Activated CD4-positive, alpha-beta T cell treated with anti-CD3 and anti-CD28 coated beads, Interleukin-2, amount 10 ng/mL, durations not matched to agents 24 days and 14 days (primary cell): ENCODE results near the gene ZDHHC3. TPM values are rescaled to one million over a fixed set of nuclear protein-coding genes. Genes with fewer than 3 reads are reported as not detected.

Experiments used
- DNase-seq: peaks from one replicate; pipeline ENCODE4 v3.0.0; 2022
- H3K27ac Mint-ChIP-seq: one replicate; pipeline ENCODE4 v1.8.0; 2022; ENCODE audit warnings: mild to moderate bottlenecking, mixed read lengths
- H3K27me3 Mint-ChIP-seq: one replicate; pipeline ENCODE4 v1.8.0; 2022; ENCODE audit warnings: mixed read lengths
- H3K36me3 Mint-ChIP-seq: one replicate; pipeline ENCODE4 v1.8.0; 2022; ENCODE audit warnings: low read depth, mild to moderate bottlenecking, mixed read lengths
- H3K4me1 Mint-ChIP-seq: one replicate; pipeline ENCODE4 v1.8.0; 2021; ENCODE audit warnings: mixed read lengths
- H3K4me3 Mint-ChIP-seq: one replicate; pipeline ENCODE4 v1.8.0; 2022; ENCODE audit warnings: mild to moderate bottlenecking, moderate library complexity, mixed read lengths
- H3K9me3 Mint-ChIP-seq: one replicate; pipeline ENCODE4 v1.8.0; 2021; ENCODE audit warnings: mixed read lengths
- intact Hi-C: fragments of 100-400 bp; cut with micrococcal nuclease; formaldehyde crosslinking; loops from one replicate; pipeline ENCODE4 v1.15.1; 2023
- total RNA-seq: library from RNA; stranded (reverse); gene quantifications from 2 replicates; pipeline ENCODE4 v1.2.3, GENCODE V29; 2022

ZDHHC3 gene, protein sequence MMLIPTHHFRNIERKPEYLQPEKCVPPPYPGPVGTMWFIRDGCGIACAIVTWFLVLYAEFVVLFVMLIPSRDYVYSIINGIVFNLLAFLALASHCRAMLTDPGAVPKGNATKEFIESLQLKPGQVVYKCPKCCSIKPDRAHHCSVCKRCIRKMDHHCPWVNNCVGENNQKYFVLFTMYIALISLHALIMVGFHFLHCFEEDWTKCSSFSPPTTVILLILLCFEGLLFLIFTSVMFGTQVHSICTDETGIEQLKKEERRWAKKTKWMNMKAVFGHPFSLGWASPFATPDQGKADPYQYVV
- 42.0 and 46.2 TPM in 2 replicates for total RNA-seq

DNA sequence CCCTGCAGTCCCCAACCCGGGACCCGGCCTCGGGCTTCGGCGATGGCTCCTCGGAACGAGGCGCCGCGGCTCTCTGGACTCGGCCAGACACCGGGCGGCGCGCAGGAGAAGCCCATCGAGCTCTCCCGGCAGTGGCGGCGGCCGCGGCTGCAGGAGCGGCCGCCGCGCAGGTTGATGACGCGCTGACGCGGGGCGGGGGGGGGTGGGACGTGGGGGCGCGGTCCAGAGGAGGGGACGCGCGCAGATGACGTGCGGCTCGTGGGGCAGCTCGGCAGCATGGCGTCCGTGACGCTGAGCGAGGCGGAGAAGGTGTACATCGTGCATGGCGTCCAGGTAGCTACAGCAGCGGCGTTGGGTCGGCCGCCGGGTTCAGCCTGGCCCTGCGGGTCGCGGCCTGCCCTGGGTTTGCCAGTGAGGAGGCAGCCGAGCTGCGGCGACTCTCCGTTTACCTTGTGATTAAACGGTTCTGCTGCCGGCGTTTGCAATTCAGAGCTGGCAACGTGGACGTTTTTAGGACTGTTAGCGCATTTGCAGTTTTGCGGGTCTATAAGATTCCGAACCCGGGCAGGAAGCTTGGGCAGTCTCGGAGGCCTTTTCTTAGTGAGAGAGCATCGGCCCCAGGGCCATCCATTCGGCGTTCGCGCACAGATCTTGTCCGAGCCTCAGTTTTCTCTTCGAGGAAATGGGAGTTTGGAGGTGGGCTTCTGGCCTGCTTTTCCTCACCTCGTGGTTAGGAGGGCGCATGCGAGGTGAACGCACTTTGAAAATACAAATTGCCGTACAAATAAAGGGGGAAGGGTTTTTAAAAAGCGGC, at the start of gene ZDHHC3, which contains the start of gene EXOSC7:
Gene ZDHHC3, minus strand, starts transcription at position 173 of the 814 bp plus-strand sequence. CDS start 16,738 bp downstream, outside the sequence.
Gene EXOSC7, plus strand, starts transcription at position 243 of the 814 bp plus-strand sequence. Its CDS starts 34 bp downstream, at position 277.
- Mint-ChIP-seq H3K4me3 (peak within 1 kb of the TSS; percentile 98), H3K4me1 (peaks cover 50% of the 10 kb centered on the region), H3K27ac (peak within 1 kb of the TSS; percentile 98), H3K27me3 (no peaks in the 10 kb centered on the region), H3K9me3 (no peaks in the 10 kb centered on the region), H3K36me3 (peaks cover 23% of the 10 kb centered on the region)
- DNase-seq: peak; percentile 95
- intact Hi-C loops: loop anchor here (2.0 to 5.0 kb wide), 4 partner anchors 114 to 639 kb away; partner anchors contain the start of genes KIAA1143, KIF15, TCAIM and TMEM42

DNA sequence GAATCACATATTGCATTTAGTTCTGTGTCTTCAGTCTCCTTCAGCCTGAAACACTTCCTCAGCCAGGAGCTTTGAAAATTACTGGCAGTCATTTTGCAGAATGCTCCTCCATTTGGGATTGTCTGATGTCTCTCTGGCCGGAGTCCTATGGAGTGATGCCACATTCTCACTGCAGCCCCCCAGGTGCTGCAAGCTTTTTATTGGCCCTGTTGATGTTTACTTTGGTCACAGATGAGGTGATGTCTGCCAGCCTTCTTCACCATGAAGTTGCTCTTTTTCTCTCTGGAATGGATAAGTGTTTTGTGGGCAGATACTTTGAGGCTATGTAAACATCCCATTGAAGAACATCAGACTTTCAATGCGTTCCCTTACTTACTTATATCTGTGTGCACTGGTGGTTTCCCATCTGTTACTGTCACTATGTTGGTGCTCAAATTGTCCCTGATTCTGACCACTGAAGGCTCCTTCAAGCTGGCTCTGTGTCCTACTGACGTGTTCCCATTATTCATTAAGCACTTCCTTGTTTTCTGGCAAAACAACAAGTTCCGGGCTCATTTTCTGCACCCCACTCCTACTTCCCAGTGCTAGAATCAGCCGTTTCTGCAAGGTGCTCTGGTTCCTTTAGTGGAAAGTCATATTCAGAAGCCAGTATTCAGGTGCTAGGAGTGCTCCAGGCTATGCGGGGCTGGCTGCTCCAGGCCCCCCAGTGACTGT, 48.7 kb upstream of the ZDHHC3 start:
- intact Hi-C loops: no loop called here
- Mint-ChIP-seq H3K4me1 (peaks cover 11% of the 10 kb centered on the region), H3K9me3 (no peaks in the 10 kb centered on the region), H3K36me3 (no peaks in the 10 kb centered on the region), H3K4me3 (no peak overlapping the region), H3K27ac (no peak overlapping the region), H3K27me3 (peaks cover 9% of the 10 kb centered on the region)
- no peak for DNase-seq

DNA sequence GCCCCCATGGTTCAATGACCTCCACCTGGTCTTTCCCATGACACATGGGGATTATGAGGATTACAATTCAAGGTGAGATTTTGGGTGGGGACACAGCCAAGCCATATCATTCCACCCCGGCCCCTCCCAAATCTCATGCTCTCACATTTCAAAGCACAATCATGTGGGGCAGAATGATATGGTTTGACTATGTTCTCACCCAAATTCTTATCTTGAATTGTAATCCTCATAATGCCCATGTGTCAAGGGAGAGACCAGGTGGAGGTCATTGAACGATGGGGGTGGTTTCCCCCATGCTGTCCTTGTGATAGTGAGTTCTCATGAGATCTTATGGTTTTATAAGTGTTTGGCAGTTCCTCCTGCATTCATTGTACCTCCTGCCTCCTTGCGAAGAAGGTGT, 47.7 kb upstream of the ZDHHC3 start:
- no peak overlapping the region for H3K4me3 Mint-ChIP-seq
- no peak overlapping the region for H3K27ac Mint-ChIP-seq
- H3K9me3 Mint-ChIP-seq: no peaks in the 10 kb centered on the region
- peaks cover 1% of the 10 kb centered on the region for H3K36me3 Mint-ChIP-seq
- peaks cover 9% of the 10 kb centered on the region for H3K27me3 Mint-ChIP-seq
- DNase-seq: no peak
- intact Hi-C loops: no loop called here
- H3K4me1 Mint-ChIP-seq: peaks cover 13% of the 10 kb centered on the region

DNA sequence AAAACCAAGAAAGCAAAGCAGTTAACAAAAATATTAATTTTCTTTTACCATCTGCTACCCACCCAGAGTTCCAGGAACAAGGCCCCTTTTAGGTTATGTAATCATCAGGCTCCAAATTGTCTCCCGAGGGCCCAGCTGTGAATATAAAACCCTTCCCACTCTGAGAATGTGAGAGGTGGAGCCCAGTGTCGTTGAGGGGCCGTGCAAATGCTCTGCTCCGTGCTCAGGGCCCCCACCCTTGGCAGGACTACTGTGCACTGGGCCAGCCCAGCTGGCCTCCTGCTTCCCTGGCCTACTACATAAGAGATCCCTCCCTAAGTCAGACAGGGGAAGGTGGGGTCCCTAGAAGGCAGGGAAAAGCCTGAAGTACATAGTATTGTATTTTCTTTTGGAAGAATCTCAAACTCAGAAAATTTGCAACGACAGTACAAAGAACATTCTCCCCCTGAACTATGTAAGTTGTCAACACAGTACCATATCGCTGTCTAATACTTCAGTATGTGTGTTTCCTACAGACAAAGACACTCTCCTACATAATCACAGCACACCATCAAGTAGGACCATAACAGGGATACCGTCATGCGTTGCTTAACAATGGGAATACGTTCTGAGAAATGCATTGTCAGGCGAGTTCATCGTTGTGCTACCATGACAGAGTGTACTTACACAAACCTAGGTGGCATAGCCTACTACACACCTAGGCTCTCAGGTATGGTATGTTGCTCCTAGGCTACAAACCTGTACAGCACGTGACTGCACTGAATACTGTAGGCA, 45.7 kb upstream of the ZDHHC3 start:
- no peak overlapping the region for H3K27ac Mint-ChIP-seq
- peaks cover 6% of the 10 kb centered on the region for H3K36me3 Mint-ChIP-seq
- no peak for DNase-seq
- no peak overlapping the region for H3K4me3 Mint-ChIP-seq
- no peaks in the 10 kb centered on the region for H3K9me3 Mint-ChIP-seq
- intact Hi-C loops: no loop called here
- H3K4me1 Mint-ChIP-seq: peaks cover 14% of the 10 kb centered on the region
- H3K27me3 Mint-ChIP-seq: peaks cover 5% of the 10 kb centered on the region

DNA sequence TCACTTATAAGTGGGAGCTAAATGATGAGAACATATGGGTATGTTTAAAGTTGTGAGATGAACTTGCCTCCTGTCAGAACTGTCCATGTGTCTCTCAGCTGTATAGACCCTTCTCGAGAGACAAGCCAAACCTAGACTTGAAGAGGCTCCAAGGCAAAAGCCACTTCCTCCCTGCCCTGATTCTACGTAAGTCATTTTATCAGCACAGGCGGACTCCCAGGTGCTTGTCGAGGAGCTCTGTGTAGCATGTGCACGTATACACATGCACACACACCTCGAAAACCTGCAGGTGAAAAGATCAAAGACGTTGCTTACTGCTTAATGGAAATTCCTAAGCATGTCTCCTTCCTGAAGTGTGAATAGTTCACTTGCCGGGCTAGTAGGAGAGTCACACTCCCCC, 44.6 kb upstream of the ZDHHC3 start:
- peaks cover 14% of the 10 kb centered on the region for H3K4me1 Mint-ChIP-seq
- peak; percentile 65 for DNase-seq
- no peaks in the 10 kb centered on the region for H3K9me3 Mint-ChIP-seq
- intact Hi-C loops: no loop called here
- H3K27me3 Mint-ChIP-seq: peaks cover 2% of the 10 kb centered on the region
- H3K4me3 Mint-ChIP-seq: no peak overlapping the region
- no peak overlapping the region for H3K27ac Mint-ChIP-seq
- peaks cover 8% of the 10 kb centered on the region for H3K36me3 Mint-ChIP-seq

DNA sequence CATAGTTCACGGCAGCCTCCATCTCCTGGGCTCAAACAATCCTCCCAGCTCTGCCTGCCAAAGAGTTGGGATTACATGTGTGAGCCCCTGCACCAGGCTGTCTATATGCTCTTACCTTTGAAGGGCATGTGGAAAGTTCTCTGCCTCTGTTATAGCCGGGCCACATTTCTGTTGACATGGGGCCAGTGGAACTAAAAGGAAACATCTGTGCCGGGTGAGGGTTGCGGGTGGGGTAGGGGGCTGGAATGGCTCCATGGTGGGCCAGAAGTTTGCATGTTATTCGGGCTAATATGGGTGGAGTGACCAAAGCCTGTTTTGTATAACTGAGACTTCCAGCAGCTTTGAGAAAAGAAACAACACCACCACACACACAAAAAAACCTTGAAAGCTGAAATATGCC, 41.8 kb upstream of the ZDHHC3 start:
- no peak for DNase-seq
- H3K36me3 Mint-ChIP-seq: peaks cover 16% of the 10 kb centered on the region
- intact Hi-C loops: no loop called here
- H3K4me3 Mint-ChIP-seq: no peak overlapping the region
- H3K27ac Mint-ChIP-seq: no peak overlapping the region
- peaks cover 14% of the 10 kb centered on the region for H3K4me1 Mint-ChIP-seq
- no peaks in the 10 kb centered on the region for H3K27me3 Mint-ChIP-seq
- H3K9me3 Mint-ChIP-seq: no peaks in the 10 kb centered on the region

DNA sequence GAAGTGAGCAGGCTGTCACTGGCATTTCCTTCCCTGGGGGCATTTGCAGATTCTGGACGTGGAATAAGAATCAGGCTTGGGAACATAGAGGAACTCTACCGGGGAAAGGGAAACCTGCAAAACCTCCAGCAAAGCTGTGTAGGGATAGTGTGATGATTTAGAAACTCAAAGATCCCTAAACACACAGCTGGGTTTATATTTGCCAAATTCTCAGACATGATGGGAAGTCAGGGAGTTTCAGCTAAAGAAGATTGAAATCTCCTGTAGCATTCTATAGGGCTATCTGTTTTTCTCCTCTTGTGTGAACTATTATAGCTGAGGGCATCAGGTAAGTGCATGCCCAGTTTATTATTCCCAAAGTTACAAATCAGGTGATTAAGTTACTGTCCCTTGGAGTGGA, 40.9 kb upstream of the ZDHHC3 start:
- intact Hi-C loops: no loop called here
- Mint-ChIP-seq H3K9me3 (no peaks in the 10 kb centered on the region), H3K27me3 (no peaks in the 10 kb centered on the region), H3K4me3 (no peak overlapping the region), H3K36me3 (peaks cover 23% of the 10 kb centered on the region), H3K4me1 (peaks cover 16% of the 10 kb centered on the region), H3K27ac (no peak overlapping the region)
- no peak for DNase-seq

DNA sequence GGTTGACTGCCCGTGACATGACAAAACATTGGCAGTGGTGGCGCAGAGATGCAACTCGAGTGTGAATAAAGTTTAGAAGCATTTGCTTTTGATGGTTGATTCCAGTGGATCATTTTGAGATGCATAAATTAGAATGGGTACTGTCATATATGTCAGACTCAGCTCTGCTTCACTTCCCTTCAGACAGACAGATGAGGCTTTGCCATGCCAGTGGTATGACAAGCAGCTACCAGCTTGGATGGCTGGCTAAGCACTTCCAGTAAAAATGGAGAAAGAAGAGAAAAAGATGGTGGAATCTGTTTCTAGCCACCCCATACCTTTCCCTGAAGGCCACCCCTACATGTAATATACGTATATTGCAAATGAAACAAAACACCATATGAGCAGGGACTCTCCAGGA, 36.6 kb upstream of the ZDHHC3 start:
- Mint-ChIP-seq H3K9me3 (no peaks in the 10 kb centered on the region), H3K4me3 (no peak overlapping the region), H3K4me1 (peaks cover 10% of the 10 kb centered on the region), H3K27me3 (no peaks in the 10 kb centered on the region), H3K36me3 (peaks cover 43% of the 10 kb centered on the region), H3K27ac (no peak overlapping the region)
- DNase-seq: no peak
- intact Hi-C loops: no loop called here

DNA sequence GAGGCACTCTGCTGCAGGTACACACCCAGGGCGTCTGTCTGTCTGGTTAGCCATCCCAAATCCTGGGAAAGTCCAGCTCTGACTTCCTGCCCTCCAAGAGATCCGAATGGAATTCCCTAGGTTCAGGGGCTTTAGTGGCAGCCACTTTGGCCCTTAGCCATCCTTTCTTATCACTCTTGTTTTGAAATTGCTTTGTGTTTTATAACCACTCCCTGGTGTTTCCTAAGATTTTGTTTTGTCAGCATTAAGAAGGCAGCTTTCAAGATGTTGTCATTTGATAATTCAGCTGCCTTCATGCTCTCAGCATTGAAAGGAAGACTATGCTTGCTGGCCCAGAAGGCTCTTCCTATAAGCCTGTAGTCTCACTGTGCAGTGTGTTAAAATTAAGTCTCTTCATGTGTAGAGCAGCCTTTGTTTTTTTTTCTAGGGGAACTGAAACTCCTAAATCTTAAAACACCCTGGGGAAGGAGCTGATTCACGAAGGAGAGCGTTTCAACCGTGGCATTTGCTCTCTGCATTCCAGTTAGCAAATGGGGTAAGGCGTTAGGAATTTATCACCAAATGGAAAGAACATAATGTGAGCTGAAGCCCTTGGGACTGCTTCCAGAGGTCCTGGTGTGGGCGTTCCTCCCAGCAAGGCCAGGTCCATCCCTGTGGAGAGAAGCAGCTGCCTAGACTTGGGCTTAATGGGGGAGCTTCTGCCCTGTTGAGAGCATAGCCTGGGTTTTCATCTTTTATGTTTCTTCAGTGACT, 36.0 kb upstream of the ZDHHC3 start:
- peak overlapping the region; percentile 41 for H3K27ac Mint-ChIP-seq
- no peak overlapping the region for H3K4me3 Mint-ChIP-seq
- peaks cover 48% of the 10 kb centered on the region for H3K36me3 Mint-ChIP-seq
- no peaks in the 10 kb centered on the region for H3K9me3 Mint-ChIP-seq
- no peak for DNase-seq
- intact Hi-C loops: no loop called here
- H3K27me3 Mint-ChIP-seq: no peaks in the 10 kb centered on the region
- peaks cover 12% of the 10 kb centered on the region for H3K4me1 Mint-ChIP-seq

DNA sequence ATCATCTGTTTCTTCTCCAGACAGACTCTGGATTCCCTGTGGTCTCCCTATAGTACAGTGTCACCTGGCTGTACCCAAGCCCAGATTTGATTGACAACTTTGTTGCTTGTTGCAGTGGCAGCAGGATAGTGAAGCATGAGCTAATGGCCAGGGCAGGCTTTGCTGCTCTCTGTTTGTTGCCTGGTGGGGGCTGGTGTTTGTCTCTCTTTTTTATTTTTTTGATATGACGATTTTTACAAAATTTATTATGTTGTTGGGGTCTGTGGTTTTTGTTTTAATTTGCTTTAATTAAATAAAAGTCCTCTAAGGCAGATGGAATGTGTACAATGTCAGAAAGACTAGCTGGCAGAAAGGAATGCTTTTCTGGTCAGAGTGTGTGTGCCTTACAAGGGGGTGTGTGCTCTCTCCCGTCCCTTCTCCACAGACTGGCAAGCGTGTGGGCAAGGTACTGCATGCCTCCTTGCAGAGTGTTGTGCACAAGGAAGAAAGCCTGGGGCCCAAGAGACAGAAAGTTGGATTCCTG, 34.9 kb upstream of the ZDHHC3 start:
- Mint-ChIP-seq H3K4me1 (peaks cover 14% of the 10 kb centered on the region), H3K4me3 (no peak overlapping the region), H3K27me3 (no peaks in the 10 kb centered on the region), H3K36me3 (peaks cover 49% of the 10 kb centered on the region), H3K9me3 (no peaks in the 10 kb centered on the region), H3K27ac (no peak overlapping the region)
- intact Hi-C loops: no loop called here
- no peak for DNase-seq

DNA sequence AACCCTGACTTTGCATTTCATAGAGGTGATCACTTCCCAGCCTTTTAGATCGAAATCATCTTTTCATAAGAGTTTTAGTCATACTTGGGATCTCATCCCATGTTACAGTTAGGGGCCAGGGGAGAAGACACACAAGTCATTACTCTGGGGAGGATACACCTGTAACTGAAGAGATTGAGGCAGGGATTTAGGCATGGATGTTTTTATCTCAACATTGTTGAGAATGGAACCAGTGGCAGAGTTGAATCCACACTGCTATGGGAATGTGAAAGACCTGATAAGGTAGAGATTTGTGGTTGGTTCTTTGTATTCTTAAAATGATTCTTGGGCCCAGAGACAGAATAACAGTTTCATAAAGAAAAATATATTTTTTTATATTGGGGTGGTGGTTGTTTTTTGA, 33.9 kb upstream of the ZDHHC3 start:
- no peak for DNase-seq
- H3K9me3 Mint-ChIP-seq: no peaks in the 10 kb centered on the region
- intact Hi-C loops: no loop called here
- H3K4me1 Mint-ChIP-seq: peaks cover 24% of the 10 kb centered on the region
- no peak overlapping the region for H3K27ac Mint-ChIP-seq
- no peak overlapping the region for H3K4me3 Mint-ChIP-seq
- no peaks in the 10 kb centered on the region for H3K27me3 Mint-ChIP-seq
- H3K36me3 Mint-ChIP-seq: peaks cover 59% of the 10 kb centered on the region

DNA sequence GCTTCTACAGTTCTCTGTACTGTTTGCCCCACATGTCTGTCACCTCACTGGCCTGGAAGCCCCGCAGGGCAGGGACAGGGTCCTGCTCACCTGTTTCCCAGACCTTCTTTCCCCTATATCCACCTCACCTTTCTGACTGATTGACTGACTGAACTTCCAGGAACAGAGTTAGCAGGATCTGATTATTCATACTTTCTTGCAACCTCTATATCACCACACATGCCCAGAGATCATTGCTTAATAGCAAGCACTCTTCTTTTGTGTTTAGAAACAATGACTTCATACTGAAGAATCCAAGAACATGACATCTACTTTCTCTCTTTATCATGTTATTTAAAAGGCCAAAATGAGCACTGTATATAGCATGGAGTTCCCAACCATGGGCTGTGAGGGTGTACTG, 32.1 kb upstream of the ZDHHC3 start:
- H3K4me1 Mint-ChIP-seq: peaks cover 33% of the 10 kb centered on the region
- H3K27ac Mint-ChIP-seq: no peak overlapping the region
- no peak overlapping the region for H3K4me3 Mint-ChIP-seq
- intact Hi-C loops: no loop called here
- H3K36me3 Mint-ChIP-seq: peaks cover 68% of the 10 kb centered on the region
- H3K27me3 Mint-ChIP-seq: no peaks in the 10 kb centered on the region
- no peak for DNase-seq
- H3K9me3 Mint-ChIP-seq: no peaks in the 10 kb centered on the region
